Measurements from ENCODE around the gene SMIM5. TPM values are rescaled to one million over a fixed set of nuclear protein-coding genes. Genes with fewer than 3 reads are reported as not detected.

Gene SMIM5
- total RNA-seq, 1 donor from 2014 or later, result 2.2 TPM

DNA sequence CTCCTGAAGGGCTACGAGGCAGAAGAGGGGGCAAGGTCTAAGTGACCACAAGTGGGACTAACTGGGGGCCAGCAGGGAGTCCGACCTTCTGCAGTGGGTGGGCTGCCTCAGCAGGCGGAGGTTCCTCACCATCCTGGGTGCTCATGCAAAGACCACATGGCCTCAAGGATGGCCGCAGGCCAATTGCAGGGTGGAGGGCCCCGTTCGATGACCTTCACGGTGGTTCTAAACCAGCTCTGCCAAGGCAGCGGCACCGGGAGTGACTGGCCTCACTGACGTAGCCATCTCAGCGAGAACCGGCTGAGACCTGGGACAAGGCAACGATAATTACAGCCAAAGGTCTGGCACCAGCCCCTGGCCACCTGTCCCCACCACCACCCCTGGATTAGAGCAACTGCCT is 5.7 kb downstream of the SMIM5 start:
- no peak for TF ChIP-seq POLR2AphosphoS5 (IDR thresholded peaks at IDR 0.05; ENCODE audit: insufficient read depth in 1 of 2, low read depth in 1 of 2)
- TF ChIP-seq POLR2A (IDR thresholded peaks at IDR 0.05), result no peak
- Histone ChIP-seq H3K27me3 (no peaks in the 10 kb centered on the region), H3K9me3 (no peaks in the 10 kb centered on the region), H3K36me3 (no peaks in the 10 kb centered on the region), H3K4me1 (peaks cover 25% of the 10 kb centered on the region), H3K4me3 (no peak overlapping the region), H3K27ac (peak overlapping the region; percentile 54)
- intact Hi-C loops (cut with DNase I), result no loop called here
- DNase-seq (ENCODE audit: extremely low spot score in 2 of 2), result no peak

DNA sequence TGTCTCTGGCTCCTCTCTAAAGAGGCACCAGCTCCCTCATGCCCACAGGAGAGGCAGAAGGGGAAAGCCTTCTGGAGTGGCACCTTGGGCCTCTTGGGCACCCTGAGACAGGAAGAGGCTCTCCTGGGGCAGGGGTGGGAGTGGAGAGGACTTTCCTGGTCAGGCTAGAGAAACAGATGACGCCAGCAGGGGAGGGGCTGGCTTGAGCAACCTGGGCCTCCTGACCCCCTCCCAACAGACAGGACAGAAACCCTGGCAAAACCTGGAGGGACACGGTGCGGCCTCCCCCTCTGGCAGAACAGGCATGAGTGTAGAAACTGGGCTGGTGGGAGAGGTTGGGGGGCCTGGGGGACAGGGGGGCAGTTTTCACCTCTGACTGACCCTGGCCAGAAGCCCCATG is 6.1 kb downstream of the SMIM5 start:
- peak overlapping the region in 1 of 2 donors; percentile 31 for H3K4me3 ChIP-seq
- intact Hi-C loops (cut with DNase I), result no loop called here
- DNase-seq (ENCODE audit: extremely low spot score in 2 of 2), result no peak
- H3K36me3 ChIP-seq, result no peaks in the 10 kb centered on the region
- H3K27ac ChIP-seq, result peak overlapping the region; percentile 54
- no peaks in the 10 kb centered on the region for H3K27me3 ChIP-seq
- TF ChIP-seq, protein P1, sequence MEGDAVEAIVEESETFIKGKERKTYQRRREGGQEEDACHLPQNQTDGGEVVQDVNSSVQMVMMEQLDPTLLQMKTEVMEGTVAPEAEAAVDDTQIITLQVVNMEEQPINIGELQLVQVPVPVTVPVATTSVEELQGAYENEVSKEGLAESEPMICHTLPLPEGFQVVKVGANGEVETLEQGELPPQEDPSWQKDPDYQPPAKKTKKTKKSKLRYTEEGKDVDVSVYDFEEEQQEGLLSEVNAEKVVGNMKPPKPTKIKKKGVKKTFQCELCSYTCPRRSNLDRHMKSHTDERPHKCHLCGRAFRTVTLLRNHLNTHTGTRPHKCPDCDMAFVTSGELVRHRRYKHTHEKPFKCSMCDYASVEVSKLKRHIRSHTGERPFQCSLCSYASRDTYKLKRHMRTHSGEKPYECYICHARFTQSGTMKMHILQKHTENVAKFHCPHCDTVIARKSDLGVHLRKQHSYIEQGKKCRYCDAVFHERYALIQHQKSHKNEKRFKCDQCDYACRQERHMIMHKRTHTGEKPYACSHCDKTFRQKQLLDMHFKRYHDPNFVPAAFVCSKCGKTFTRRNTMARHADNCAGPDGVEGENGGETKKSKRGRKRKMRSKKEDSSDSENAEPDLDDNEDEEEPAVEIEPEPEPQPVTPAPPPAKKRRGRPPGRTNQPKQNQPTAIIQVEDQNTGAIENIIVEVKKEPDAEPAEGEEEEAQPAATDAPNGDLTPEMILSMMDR (IDR thresholded peaks at IDR 0.05), result no peak
- no peaks in the 10 kb centered on the region for H3K9me3 ChIP-seq
- H3K4me1 ChIP-seq, result peaks cover 21% of the 10 kb centered on the region

DNA sequence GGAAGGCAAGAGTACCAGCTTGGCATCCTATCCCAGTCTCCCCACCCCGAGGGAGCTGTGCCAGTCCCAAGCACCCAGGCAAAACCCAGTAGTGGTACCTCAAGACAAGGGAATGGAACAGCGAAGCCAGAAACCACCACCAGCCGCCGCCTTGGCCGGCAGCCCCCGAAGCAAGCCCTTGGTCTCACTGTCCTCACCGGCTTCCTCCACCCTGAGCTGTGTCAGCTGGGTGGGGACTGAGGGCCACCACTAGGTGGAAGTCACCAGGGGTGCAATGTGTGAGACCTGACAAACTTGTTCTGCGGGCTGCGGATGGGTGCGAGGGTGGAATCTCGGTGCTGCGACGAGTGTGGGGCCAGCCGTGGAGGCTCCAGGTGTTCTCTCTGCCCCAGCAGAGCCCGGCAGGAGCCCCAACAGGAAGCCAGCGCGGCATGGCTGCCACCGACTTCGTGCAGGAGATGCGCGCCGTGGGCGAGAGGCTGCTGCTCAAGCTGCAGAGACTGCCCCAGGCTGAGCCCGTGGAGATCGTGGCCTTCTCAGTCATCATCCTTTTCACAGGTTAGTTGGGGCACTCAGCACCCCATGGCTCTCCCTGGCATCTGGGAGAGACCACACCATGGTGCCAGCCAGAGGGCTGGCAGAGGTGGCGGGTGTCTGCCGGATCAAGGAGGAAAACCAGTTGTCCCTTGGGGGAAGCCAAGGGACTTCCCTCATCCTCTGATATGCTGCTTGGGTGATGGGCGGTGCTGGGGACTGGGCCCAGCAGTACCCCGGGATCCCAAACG is 6.7 kb downstream of the SMIM5 start:
- Histone ChIP-seq H3K4me3 (peak overlapping the region in 1 of 2 donors; percentile 31), H3K27me3 (no peaks in the 10 kb centered on the region), H3K9me3 (no peaks in the 10 kb centered on the region), H3K27ac (peak overlapping the region; percentile 54), H3K4me1 (peaks cover 18% of the 10 kb centered on the region), H3K36me3 (no peaks in the 10 kb centered on the region)
- TF ChIP-seq POLR2A (IDR thresholded peaks at IDR 0.05), result no peak
- peak; percentile 37 to 59 for TF ChIP-seq POLR2AphosphoS5 (IDR thresholded peaks at IDR 0.05; ENCODE audit: insufficient read depth in 1 of 2, low read depth in 1 of 2)
- TF ChIP-seq, protein P1 (IDR thresholded peaks at IDR 0.05), result no peak
- DNase-seq (ENCODE audit: extremely low spot score in 2 of 2), result no peak
- intact Hi-C loops (cut with DNase I), result no loop called here

DNA sequence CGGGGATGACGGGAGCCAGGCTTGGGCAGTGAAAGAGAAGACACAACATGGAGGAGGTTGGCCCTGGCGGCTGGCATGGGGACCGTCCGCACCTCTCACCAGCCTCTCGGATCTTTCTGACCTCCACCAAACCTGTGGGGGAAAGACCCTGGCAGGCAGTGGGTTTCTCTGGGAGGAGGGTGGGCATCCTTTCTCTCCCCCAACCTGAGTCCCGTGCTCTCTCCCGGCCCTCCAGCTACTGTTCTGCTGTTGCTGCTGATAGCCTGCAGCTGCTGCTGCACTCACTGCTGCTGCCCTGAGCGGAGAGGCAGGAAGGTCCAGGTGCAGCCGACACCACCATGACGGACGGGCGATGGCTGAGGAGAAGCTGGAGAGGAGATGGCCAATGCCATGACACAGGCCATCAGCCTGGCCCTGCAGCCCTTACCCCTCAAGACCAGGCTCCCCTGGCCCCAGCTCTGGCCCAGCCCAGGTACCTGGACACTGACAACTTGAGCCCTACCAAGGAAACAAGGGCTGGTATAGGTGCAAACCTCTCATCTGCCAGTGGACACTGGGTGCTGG is 7.4 kb downstream of the SMIM5 start:
- H3K27me3 ChIP-seq, result no peaks in the 10 kb centered on the region
- peak overlapping the region; percentile 54 for H3K27ac ChIP-seq
- H3K36me3 ChIP-seq, result no peaks in the 10 kb centered on the region
- intact Hi-C loops (cut with DNase I), result no loop called here
- H3K4me3 ChIP-seq, result peak overlapping the region in 1 of 2 donors; percentile 31
- TF ChIP-seq POLR2AphosphoS5 (IDR thresholded peaks at IDR 0.05; ENCODE audit: insufficient read depth in 1 of 2, low read depth in 1 of 2) (no peak), POLR2A (IDR thresholded peaks at IDR 0.05) (no peak)
- TF ChIP-seq, protein P1 (IDR thresholded peaks at IDR 0.05), result no peak
- DNase-seq (ENCODE audit: extremely low spot score in 2 of 2), result no peak
- no peaks in the 10 kb centered on the region for H3K9me3 ChIP-seq
- peaks cover 25% of the 10 kb centered on the region for H3K4me1 ChIP-seq

DNA sequence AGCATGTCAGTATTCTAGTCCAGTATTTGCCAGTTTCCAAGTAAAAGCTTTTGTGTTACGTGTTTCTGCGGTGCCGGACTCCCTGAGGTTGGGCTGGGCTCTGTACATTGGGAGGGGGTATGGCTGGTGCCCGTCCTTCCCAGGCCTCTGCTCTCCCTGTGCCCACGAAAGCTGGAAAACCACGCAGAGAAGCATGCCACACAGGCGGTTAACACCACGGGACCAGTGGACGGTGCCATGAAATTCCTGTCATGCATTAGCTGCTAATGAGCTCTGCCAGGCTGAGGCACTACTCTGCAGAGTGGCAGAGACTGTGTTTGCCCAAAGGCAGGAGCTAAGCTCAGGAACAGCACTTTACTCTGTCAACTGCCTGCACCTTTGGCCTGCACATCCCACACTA is 8.1 kb downstream of the SMIM5 start:
- no peak for DNase-seq (ENCODE audit: extremely low spot score in 2 of 2)
- Histone ChIP-seq H3K27me3 (no peaks in the 10 kb centered on the region), H3K36me3 (no peaks in the 10 kb centered on the region), H3K4me3 (peak overlapping the region in 1 of 2 donors; percentile 31), H3K9me3 (no peaks in the 10 kb centered on the region), H3K4me1 (peaks cover 32% of the 10 kb centered on the region), H3K27ac (peak overlapping the region; percentile 54)
- TF ChIP-seq POLR2A (IDR thresholded peaks at IDR 0.05) (no peak), POLR2AphosphoS5 (IDR thresholded peaks at IDR 0.05; ENCODE audit: insufficient read depth in 1 of 2, low read depth in 1 of 2) (no peak)
- TF ChIP-seq, protein P1 (IDR thresholded peaks at IDR 0.05), result no peak
- intact Hi-C loops (cut with DNase I), result no loop called here
